ENCODE data around the gene TSPAN18. TPM values are rescaled to one million over a fixed set of nuclear protein-coding genes. Genes with fewer than 3 reads are reported as not detected.

The TSPAN18 gene
- total and polyA plus RNA-seq, 2 of the 8 experiments (the other 6 are each of a cell fraction or from before 2014, with no cell fraction given) = 5.2 to 10.2 TPM

DNA sequence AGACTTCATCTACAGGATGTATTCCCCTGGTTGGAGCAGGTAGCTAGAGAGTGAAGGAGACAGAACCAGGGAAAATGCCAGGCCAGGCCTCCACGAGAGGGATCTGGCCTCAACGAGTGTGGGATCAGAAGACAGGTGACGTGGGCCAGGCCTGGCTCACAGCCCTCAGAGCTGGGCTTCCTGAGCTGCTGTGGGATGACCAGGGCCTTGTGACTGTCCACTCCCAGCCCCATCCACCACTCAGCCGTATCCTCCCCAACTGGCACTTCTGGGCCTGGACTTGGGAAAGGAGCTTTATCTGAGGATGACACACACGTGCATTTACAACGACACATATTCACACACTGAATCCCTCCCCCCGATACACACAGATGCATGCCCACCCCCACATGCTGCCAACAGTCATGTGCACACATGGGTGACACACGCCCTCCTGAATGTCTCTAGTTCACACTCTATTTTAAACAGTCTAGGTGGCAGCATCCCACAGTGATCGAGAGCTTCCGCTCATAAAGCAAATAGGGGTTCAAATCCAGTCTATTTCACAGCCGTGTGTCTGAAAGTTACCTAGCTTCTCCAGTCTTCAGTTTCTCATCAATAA lies 130.8 kb downstream of the TSPAN18 start (continued):
- no peak for TF ChIP-seq CBX5 (IDR thresholded peaks at IDR 0.05; ENCODE audit: low read depth, low read length)
- no peak for TF ChIP-seq MAFK (IDR thresholded peaks at IDR 0.05; ENCODE audit: low read depth, low read length)
- no peak for TF ChIP-seq CTBP2 (IDR thresholded peaks at IDR 0.05; ENCODE audit: borderline replicate concordance, insufficient read depth, insufficient read length, low read length)
- no peak for TF ChIP-seq CHD2 (IDR thresholded peaks at IDR 0.05; ENCODE audit: low read length)
- no peak for TF ChIP-seq RBBP5 (IDR thresholded peaks at IDR 0.05; ENCODE audit: borderline replicate concordance, low read depth, low read length)
- no peak for TF ChIP-seq TAF1 (IDR thresholded peaks at IDR 0.05; ENCODE audit: low read depth, low read length)
- TF ChIP-seq POLR2AphosphoS5 (IDR thresholded peaks at IDR 0.05; ENCODE audit: low read depth, low read length) = no peak
